ENCODE measurements around the gene ME3. TPM values are rescaled to one million over a fixed set of nuclear protein-coding genes. Genes with fewer than 3 reads are reported as not detected.

The ME3 gene
- 10 to 100 TPM in 1 of 3 donors, 1 to 10 TPM in 2; 5.3 to 10.3 (median 8.3) TPM for total RNA-seq

DNA sequence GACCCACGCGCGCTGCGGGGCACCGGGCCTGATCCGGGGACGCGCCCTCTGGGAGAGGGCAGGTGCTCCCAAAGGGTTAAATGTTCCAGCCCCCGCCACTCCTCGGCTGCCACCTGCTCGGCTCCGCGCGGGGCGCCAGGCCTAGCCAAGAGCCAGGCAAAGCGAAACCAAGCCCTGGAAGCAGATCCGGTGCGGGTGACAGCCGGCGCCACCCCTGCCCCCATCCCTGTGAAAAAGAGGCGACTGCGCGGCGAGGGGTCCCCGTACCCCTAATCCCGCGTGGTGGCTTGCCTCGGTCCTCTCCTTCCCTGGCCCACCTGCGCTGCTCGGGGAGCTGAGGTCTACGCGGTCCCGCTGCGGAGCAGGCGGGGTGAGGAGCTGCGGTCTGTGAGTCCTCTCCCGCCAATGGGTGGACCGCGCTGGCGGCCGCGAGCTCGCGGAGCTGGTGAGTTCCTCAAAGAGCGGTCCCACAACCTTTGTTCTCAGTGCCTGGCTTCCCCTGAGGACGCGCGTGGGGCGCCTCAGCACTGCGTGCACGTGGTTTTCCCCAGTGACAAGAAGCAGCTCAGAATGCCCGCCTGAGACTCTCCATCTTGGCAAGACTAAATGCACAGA lies at the start of gene ME3:
ME3 (minus strand) TSS at position 610 of the 615 bp plus-strand sequence.
- Mint-ChIP-seq H3K4me3 (peak within 1 kb of the TSS; percentile 77), H3K9me3 (no peaks in the 10 kb centered on the region), H3K27me3 (ENCODE audit: low read depth) (peaks cover 20% of the 10 kb centered on the region), H3K36me3 (ENCODE audit: insufficient read depth) (no peaks in the 10 kb centered on the region), H3K4me1 (ENCODE audit: low read depth) (peaks cover 12% of the 10 kb centered on the region)
- DNase-seq = peak; percentile 38
- ATAC-seq = peak; percentile 82 to 84

DNA sequence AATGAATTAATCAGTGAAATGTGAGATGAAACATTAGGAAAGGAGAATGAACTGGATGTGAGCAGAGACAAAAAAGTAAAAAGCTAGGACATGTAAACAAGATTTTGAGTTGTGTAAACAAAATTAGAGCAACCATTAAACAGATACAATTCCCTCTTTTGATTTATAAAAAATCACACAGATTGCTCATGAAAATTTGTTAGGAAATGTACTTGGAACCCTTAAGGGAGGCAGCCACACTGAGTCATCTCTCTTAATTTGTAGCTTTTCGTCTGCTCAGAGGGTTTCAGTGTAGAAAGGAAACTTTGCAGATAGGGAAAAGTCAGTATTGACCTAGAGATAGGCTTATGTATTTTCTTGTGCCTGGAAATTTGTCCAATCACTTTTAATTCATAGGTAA lies 49.6 kb upstream of the ME3 start:
- ATAC-seq (no peak), DNase-seq (no peak)
- H3K9me3 Mint-ChIP-seq = peaks cover 23% of the 10 kb centered on the region
- no peak overlapping the region for H3K4me3 Mint-ChIP-seq
- H3K4me1 Mint-ChIP-seq (ENCODE audit: low read depth) = no peaks in the 10 kb centered on the region
- H3K36me3 Mint-ChIP-seq (ENCODE audit: insufficient read depth) = peaks cover 2% of the 10 kb centered on the region
- H3K27me3 Mint-ChIP-seq (ENCODE audit: low read depth) = no peaks in the 10 kb centered on the region

DNA sequence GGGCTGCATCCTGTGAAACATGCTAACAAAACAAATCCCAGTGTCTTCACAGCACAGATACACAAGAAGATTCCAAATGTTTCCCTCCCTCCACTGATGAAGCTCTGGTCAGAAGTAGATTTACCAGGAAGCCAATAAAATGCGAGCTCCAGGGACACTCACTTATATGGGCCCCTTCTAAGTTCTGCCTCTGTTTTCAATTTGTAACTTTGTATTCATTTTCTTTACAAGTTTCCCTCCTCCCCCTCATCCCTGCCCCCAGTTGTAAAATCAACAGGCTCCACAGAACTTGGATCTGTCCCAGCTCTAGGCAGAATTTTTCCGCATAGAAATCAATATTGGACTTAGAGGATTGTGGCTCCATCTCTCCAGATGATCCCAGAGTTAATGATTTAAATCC lies 48.1 kb upstream of the ME3 start:
- H3K4me1 Mint-ChIP-seq (ENCODE audit: low read depth) = no peaks in the 10 kb centered on the region
- no peaks in the 10 kb centered on the region for H3K27me3 Mint-ChIP-seq (ENCODE audit: low read depth)
- H3K4me3 Mint-ChIP-seq = no peak overlapping the region
- peaks cover 2% of the 10 kb centered on the region for H3K36me3 Mint-ChIP-seq (ENCODE audit: insufficient read depth)
- DNase-seq (no peak), ATAC-seq (no peak)
- H3K9me3 Mint-ChIP-seq = peaks cover 23% of the 10 kb centered on the region

DNA sequence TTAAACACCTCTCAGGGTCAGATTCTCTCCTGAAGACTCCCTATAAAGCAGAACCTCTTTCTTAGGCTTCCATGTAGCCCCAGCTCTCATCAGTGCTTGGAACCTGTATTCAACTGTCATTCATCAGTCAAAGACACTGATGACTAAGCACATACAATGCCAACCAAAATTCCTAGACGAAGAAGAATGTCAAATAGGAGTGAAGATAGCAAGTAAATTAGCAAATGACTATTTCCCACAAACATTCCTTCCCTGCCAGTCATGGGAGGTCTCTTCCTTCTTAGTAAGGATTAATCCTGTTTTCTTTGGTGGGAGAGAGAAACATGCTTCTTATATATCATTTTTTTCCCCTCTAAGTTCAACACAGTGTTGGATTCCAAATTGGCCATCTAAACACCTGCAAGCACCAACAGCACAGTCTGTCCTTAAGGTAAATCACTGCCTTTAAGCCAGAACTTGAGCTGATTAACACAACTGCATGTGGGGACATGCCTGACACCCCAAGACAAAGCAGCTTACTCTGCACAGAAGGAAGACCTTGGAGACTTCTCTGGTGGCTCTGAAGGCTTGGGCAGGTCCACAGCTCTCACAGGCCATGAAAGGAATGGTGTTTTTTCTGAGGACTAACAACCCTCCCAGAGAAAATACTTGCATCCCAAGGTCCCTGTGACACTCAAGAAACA lies 47.5 kb upstream of the ME3 start:
- peaks cover 2% of the 10 kb centered on the region for H3K36me3 Mint-ChIP-seq (ENCODE audit: insufficient read depth)
- no peaks in the 10 kb centered on the region for H3K4me1 Mint-ChIP-seq (ENCODE audit: low read depth)
- DNase-seq (no peak), ATAC-seq (no peak)
- no peaks in the 10 kb centered on the region for H3K27me3 Mint-ChIP-seq (ENCODE audit: low read depth)
- H3K9me3 Mint-ChIP-seq = peaks cover 23% of the 10 kb centered on the region
- no peak overlapping the region for H3K4me3 Mint-ChIP-seq

DNA sequence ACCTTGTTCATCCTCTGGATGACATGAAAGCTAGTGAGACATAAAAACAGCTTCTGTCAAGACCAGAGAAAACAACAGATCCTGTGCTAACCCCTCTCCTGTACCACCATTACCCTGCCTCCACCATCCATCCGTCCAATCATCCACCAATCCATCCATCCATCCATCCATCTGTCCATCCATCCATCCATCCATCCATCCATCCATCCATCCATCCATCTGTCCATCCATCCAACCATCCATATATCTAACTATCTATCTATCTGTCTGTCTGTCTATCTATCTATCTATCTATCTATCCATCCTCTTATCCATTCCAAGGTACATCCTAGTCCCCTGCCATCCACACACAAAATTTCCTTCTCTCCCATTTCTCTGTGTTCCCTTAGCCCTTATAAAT lies 46.6 kb upstream of the ME3 start:
- Mint-ChIP-seq H3K9me3 (peaks cover 23% of the 10 kb centered on the region), H3K4me3 (no peak overlapping the region), H3K4me1 (ENCODE audit: low read depth) (no peaks in the 10 kb centered on the region), H3K27me3 (ENCODE audit: low read depth) (no peaks in the 10 kb centered on the region), H3K36me3 (ENCODE audit: insufficient read depth) (peaks cover 2% of the 10 kb centered on the region)
- ATAC-seq (no peak), DNase-seq (no peak)

DNA sequence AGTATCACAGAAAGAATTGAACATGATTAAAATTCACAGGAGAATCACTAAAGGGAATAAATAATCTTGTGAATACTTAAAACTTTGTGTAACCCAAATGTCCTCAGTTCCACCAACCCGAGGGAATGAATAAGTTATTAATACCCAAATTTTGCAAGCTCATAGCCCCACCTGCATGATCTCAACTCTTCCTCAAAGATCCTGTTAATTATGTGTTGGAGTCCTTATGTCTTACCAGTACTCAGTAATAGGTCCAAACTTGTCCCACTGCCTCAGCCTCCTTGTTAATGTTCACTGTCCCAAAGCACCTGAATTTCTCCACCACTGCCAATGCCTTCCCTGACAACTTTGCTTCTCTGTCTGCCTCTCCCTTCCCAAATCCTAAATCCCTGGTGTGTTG lies 46.1 kb upstream of the ME3 start:
- Mint-ChIP-seq H3K4me1 (ENCODE audit: low read depth) (no peaks in the 10 kb centered on the region), H3K27me3 (ENCODE audit: low read depth) (no peaks in the 10 kb centered on the region), H3K36me3 (ENCODE audit: insufficient read depth) (peaks cover 2% of the 10 kb centered on the region), H3K9me3 (peaks cover 22% of the 10 kb centered on the region), H3K4me3 (no peak overlapping the region)
- DNase-seq = no peak
- ATAC-seq = no peak

DNA sequence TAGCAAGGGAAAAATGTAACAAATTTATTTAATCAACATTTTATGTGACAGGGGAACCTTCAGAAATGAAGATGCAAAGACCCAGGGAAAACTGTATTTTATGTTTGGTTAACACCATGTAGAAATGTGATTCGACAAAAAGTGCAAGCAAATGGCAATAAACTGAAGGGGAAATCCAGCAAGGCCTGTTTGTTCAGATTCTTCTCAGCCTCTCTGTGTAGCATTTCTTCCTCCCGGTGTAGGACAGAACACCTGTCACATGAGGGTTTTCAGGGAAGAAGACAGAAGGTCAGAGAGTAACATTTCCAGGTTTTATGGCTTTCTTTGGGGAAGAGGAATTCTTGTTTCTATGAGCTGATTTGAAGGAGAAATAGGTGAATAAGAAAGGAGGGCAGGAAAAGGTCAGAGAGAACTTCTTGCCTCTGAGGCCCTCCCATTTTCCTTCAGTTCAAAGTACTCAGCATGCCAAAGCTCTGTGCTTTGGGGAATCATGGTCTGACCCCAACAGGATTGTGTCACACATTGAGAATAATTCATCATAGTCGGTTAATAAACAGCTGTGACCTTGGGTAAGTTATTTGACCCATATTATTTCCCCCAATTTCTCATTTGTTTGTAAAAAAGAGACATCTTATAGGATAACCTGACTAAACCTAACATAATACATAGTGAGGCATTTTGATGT lies 45.5 kb upstream of the ME3 start:
- Mint-ChIP-seq H3K4me3 (no peak overlapping the region), H3K36me3 (ENCODE audit: insufficient read depth) (peaks cover 1% of the 10 kb centered on the region), H3K27me3 (ENCODE audit: low read depth) (no peaks in the 10 kb centered on the region), H3K4me1 (ENCODE audit: low read depth) (no peaks in the 10 kb centered on the region), H3K9me3 (peaks cover 17% of the 10 kb centered on the region)
- no peak for ATAC-seq
- no peak for DNase-seq

DNA sequence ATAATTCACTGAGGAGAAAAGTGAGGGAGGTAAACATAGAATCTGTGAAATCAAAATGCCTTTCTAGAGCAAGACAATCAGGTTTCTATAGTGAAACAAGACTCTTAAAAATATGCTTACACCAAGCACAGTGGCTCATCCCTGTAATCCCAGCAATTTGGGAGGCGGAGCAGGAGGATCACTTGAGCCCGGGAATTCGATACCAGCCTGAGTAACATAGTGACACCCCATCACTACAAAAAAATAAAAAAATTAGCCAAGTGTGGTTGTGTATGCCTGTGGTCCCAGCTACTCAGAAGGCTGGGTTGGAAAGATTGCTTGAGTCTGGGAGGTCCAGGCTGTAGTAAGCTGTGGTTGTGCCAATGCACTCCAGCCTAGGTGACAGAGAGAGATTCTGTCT lies 43.2 kb upstream of the ME3 start:
- H3K9me3 Mint-ChIP-seq = no peaks in the 10 kb centered on the region
- ATAC-seq (no peak), DNase-seq (no peak)
- no peak overlapping the region for H3K4me3 Mint-ChIP-seq
- no peaks in the 10 kb centered on the region for H3K36me3 Mint-ChIP-seq (ENCODE audit: insufficient read depth)
- H3K27me3 Mint-ChIP-seq (ENCODE audit: low read depth) = no peaks in the 10 kb centered on the region
- no peaks in the 10 kb centered on the region for H3K4me1 Mint-ChIP-seq (ENCODE audit: low read depth)

DNA sequence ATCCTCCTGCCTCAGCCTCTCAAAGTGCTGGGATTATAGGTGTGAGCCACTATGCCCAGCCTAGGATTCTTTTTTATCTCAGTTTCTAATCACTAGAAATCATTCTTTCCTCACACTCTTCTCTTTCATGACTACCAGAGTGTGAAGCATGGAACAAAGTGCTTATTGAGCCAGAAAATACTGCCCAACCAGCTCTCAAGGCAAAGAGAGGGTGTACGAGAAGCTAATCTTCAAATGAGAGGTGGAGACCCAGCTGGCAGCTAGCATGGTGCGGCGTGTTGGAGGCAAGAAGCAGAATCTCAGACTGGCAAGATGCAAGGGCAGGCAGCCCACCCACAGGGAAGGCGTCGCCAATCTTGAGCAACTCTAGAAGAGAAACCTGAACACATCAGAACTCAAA lies 41.1 kb upstream of the ME3 start:
- DNase-seq (no peak), ATAC-seq (no peak)
- Mint-ChIP-seq H3K4me1 (ENCODE audit: low read depth) (no peaks in the 10 kb centered on the region), H3K27me3 (ENCODE audit: low read depth) (peaks cover 5% of the 10 kb centered on the region), H3K9me3 (peaks cover 8% of the 10 kb centered on the region), H3K4me3 (no peak overlapping the region), H3K36me3 (ENCODE audit: insufficient read depth) (no peaks in the 10 kb centered on the region)

DNA sequence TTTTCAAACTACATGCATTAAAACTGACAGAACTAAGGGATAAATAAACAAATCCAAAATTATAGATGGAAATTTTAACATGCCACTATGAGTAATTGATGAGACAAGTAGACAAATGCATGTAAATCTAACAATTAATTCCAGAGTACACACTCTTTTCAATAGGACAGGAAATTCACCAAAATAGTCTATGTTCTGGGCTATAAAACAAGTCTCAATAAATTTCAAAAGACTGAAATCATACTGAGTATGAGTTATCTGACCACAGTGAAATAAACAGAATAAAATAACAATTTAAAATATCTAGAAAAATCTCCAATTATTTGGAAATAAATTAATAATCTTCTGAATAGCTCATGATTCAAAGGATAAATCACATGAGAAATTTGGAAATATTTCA lies 38.5 kb upstream of the ME3 start:
- Mint-ChIP-seq H3K4me1 (ENCODE audit: low read depth) (no peaks in the 10 kb centered on the region), H3K9me3 (peaks cover 8% of the 10 kb centered on the region), H3K36me3 (ENCODE audit: insufficient read depth) (no peaks in the 10 kb centered on the region), H3K27me3 (ENCODE audit: low read depth) (peaks cover 15% of the 10 kb centered on the region), H3K4me3 (no peak overlapping the region)
- ATAC-seq (no peak), DNase-seq (no peak)

DNA sequence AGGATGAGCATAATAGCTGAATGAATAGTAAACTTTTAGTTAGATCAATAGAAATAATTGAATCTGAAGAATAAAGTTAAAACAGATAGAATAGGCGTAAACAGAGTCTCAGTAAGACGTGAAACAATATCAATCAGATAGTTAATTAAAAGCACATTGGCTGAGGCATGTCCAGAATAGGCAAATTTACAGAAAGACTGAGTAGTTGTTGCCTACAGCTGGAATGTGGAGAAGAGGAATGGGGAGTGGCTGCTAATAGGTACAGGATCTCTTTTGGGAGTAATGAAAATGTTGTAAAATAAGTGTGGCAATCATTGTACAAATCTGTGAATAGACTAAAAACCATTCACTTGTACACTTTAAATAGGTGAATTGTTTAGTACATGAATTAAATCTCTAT lies 36.3 kb upstream of the ME3 start:
- peaks cover 22% of the 10 kb centered on the region for H3K27me3 Mint-ChIP-seq (ENCODE audit: low read depth)
- peaks cover 8% of the 10 kb centered on the region for H3K9me3 Mint-ChIP-seq
- no peak overlapping the region for H3K4me3 Mint-ChIP-seq
- ATAC-seq (no peak), DNase-seq (no peak)
- H3K36me3 Mint-ChIP-seq (ENCODE audit: insufficient read depth) = no peaks in the 10 kb centered on the region
- H3K4me1 Mint-ChIP-seq (ENCODE audit: low read depth) = no peaks in the 10 kb centered on the region

DNA sequence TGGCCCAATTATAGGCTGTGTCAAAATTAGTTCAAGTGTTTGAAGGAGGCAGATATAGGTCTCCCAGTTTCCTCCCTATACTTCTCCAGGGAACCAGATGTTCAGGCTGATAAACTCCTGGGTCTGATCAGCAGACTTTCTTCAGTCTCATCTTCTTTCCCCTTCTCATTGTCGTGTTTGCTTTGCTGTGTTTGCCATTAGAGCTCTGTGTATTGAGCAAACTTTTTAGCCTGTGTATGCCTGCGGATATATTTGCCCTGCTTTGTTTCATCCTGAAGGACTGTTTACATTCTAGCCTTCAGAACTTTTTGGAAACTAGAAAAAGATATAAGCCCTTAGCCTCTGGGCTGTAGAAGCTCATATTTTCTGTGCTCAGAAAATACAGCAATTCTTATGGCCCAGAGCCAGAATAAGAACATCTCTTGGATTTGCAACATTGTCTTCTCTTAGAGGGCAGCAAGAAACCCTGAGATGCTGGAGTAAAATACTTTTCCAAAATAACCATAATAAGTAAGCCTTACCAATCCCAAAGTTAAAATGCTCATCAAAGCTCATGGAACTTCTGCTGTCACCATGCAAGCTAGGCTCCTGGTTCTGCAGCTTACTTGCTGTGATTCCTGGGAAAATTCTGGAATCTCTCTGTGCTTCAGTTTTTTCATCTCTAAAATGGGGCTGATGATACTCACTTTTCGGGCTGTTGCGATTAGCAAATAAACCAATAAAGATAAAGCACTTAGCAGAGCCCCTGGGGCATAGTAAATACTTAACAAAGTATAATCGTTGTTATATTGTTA lies 34.1 kb upstream of the ME3 start:
- no peaks in the 10 kb centered on the region for H3K36me3 Mint-ChIP-seq (ENCODE audit: insufficient read depth)
- peaks cover 22% of the 10 kb centered on the region for H3K27me3 Mint-ChIP-seq (ENCODE audit: low read depth)
- DNase-seq = no peak
- no peak for ATAC-seq
- H3K4me3 Mint-ChIP-seq = no peak overlapping the region
- no peaks in the 10 kb centered on the region for H3K4me1 Mint-ChIP-seq (ENCODE audit: low read depth)
- H3K9me3 Mint-ChIP-seq = peaks cover 8% of the 10 kb centered on the region

DNA sequence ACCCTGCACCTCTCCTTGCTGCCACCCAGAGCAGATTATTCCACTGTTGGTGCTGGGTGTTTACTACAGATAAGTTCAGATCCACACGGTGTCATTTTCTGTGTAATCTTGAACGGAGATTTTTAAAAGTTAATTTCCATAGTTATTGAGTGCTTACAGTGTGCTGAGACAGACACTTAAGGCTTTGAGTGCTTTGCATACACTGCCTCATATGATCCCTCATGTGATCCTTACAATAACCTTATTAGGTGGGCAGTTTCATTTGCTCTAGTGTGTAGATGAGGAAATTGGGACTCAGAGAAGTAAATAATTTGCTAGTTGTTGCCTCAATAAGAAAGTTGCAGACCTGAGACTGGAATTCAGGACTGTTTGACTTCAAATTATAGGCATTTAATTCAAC lies 32.3 kb upstream of the ME3 start:
- H3K9me3 Mint-ChIP-seq = peaks cover under 1% of the 10 kb centered on the region
- H3K36me3 Mint-ChIP-seq (ENCODE audit: insufficient read depth) = no peaks in the 10 kb centered on the region
- no peaks in the 10 kb centered on the region for H3K4me1 Mint-ChIP-seq (ENCODE audit: low read depth)
- DNase-seq = no peak
- peaks cover 22% of the 10 kb centered on the region for H3K27me3 Mint-ChIP-seq (ENCODE audit: low read depth)
- no peak overlapping the region for H3K4me3 Mint-ChIP-seq
- ATAC-seq = no peak

DNA sequence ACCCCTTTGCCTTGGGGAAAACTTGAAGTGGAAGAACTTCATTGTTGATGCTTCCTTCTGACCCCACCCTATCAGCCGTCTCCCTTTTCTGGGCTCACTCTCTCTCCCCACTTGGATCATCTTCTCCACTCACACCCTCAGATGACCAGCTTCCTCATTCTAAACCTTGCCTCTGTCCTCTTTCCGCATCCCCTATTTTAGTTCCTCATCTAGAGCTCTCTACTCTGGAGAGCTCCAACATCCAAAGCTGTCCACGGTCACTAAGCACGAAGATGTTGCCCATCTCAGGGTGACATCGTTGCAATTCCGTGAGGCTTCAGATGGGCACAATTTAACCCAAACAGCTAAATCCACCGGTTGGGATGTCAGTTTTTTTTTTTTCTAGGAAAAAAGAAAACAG lies 31.6 kb upstream of the ME3 start:
- ATAC-seq = no peak
- DNase-seq = no peak
- Mint-ChIP-seq H3K9me3 (no peaks in the 10 kb centered on the region), H3K36me3 (ENCODE audit: insufficient read depth) (no peaks in the 10 kb centered on the region), H3K4me1 (ENCODE audit: low read depth) (no peaks in the 10 kb centered on the region), H3K27me3 (ENCODE audit: low read depth) (peaks cover 21% of the 10 kb centered on the region), H3K4me3 (no peak overlapping the region)
